ENCODE measurements around the gene NAT14. TPM values are rescaled to one million over a fixed set of nuclear protein-coding genes. Genes with fewer than 3 reads are reported as not detected.
A peak's percentile ranks its signal among the peaks of the same experiment; 100 is the strongest.

Gene NAT14
- total and polyA plus RNA-seq, 8 donors, result 5.8 to 32.4 (median 8.1) TPM

DNA sequence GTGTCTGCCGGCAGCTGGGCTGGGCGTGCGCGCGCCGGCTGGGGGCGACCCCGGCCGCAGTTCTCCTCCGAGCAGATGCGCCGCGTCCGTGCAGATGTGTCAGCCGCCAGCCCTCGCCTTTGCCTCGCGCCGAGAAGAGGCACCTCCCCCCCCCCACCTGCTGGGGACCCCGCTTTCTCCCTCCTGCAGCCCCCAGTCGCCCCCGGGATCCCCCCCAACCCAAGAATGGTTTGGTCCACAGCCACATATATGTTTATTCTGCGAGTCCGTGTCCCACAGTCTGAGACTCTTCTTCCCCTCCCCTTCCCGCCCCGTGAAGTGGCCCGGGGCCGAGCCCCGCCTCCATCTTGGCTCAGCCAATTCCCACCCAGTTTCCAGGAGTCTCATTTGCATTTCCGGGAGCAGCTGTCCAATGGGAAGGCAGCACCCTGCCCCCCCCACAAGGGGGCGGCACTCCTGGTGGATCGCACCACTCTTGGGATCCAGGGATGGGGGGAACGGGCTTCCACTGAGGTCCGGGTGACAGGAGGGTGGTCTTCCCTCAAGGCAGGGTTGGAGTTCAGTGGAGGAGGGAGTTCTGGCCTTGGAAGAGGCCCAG is 32.1 kb upstream of the NAT14 start:
- no peak overlapping the region for H3K27ac ChIP-seq
- ATAC-seq (peak; percentile 39 to 81 (median 76)), DNase-seq (peak in 4 of 6 donors; percentile 47 to 68 (median 61)), FAIRE-seq (no peak)
- H3K9me3 ChIP-seq, result no peaks in the 10 kb centered on the region
- no peaks in the 10 kb centered on the region for H3K36me3 ChIP-seq
- TF ChIP-seq, protein P1, sequence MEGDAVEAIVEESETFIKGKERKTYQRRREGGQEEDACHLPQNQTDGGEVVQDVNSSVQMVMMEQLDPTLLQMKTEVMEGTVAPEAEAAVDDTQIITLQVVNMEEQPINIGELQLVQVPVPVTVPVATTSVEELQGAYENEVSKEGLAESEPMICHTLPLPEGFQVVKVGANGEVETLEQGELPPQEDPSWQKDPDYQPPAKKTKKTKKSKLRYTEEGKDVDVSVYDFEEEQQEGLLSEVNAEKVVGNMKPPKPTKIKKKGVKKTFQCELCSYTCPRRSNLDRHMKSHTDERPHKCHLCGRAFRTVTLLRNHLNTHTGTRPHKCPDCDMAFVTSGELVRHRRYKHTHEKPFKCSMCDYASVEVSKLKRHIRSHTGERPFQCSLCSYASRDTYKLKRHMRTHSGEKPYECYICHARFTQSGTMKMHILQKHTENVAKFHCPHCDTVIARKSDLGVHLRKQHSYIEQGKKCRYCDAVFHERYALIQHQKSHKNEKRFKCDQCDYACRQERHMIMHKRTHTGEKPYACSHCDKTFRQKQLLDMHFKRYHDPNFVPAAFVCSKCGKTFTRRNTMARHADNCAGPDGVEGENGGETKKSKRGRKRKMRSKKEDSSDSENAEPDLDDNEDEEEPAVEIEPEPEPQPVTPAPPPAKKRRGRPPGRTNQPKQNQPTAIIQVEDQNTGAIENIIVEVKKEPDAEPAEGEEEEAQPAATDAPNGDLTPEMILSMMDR (IDR thresholded peaks at IDR 0.05), result no peak
- WGBS, 2 donors, result 37 to 38% methylated on average over 30 to 34 of the region's 34 CpGs
- H3K27me3 ChIP-seq, result peaks cover 0 to 3% (median 0%) of the 10 kb centered on the region in 4 donors
- no peak overlapping the region for H3K4me3 ChIP-seq
- peaks cover 0 to 4% (median 0%) of the 10 kb centered on the region in 3 donors for H3K4me1 ChIP-seq
- intact Hi-C loops (cut with DNase I), result no loop called here

DNA sequence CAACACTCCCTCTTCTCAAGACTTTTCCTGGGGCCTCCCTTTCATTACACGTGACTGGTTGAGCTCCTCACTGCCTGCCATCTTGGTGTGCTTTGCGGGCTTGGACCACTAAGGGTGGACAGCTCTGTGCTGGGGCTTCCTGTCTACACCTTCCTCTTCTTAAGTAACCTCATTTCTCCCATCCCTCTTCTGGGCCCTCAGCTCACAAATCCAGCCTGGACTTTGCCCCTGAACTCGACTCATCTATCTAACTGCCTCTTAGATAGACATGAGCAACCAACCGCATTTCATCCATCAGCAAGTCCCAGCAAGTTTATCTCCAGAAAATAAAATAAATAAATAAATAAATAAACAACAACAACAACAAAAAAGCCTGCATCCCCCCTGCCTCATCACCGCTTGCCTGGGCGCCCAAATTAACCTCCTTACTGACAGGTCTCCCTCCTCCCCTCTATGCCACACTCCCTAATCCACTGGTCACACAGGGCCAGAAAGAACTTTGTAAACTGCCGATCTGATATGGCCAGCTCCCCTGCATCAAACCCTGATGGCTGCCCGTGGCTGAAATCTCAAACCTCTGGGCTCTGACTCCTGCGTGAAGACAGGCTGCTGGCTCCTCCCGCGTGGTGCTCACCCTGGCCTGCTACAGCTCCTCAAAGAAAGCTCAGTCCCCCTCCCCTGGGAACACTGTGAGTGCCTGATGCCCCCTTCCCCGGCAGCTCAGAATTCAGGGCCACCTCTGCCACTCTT is 31.3 kb upstream of the NAT14 start:
- intact Hi-C loops (cut with DNase I), result no loop called here
- TF ChIP-seq, protein P1 (IDR thresholded peaks at IDR 0.05), result no peak
- H3K4me1 ChIP-seq, result peaks cover 0 to 4% (median 0%) of the 10 kb centered on the region in 3 donors
- peaks cover 0 to 3% (median 0%) of the 10 kb centered on the region in 4 donors for H3K27me3 ChIP-seq
- DNase-seq (peak in 1 of 6 donors; percentile 43), ATAC-seq (no peak), FAIRE-seq (no peak)
- 89 to 91% methylated on average over 12 of the region's 12 CpGs for WGBS, 2 donors
- no peak overlapping the region for H3K4me3 ChIP-seq
- H3K36me3 ChIP-seq, result no peaks in the 10 kb centered on the region
- no peak overlapping the region for H3K27ac ChIP-seq
- H3K9me3 ChIP-seq, result no peaks in the 10 kb centered on the region

DNA sequence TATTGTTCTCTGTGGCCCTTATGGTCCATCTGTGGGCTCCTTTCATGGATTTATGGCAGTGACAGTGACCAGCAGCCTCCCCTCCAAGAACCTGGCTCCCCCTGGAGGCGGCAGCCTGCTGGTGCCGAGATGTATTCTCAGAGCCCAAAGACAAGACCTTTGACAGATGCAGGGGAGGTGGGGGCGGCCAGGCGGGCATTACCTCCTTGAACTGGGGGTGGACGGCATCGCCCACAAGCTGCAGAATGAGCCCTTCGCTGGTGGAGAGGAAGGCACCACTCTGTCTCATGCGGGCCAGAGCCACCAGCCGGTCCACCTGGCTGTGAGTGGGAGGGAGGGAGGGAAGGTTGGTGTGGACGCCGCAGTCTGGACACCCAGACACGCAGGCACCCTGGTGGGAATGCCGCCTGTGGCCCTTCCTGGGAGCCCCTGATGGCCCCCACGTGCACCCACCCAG is 30.2 kb upstream of the NAT14 start:
- no peak for FAIRE-seq
- WGBS, 2 donors, result 77 to 87% methylated on average over 11 to 14 of the region's 14 CpGs
- Histone ChIP-seq H3K9me3 (no peaks in the 10 kb centered on the region), H3K4me3 (no peak overlapping the region), H3K27me3 (peaks cover 0 to 3% (median 0%) of the 10 kb centered on the region in 4 donors), H3K36me3 (no peaks in the 10 kb centered on the region), H3K4me1 (peaks cover 0 to 4% (median 0%) of the 10 kb centered on the region in 3 donors), H3K27ac (no peak overlapping the region)
- ATAC-seq, result peak in 2 of 4 donors; percentile 29 to 35
- intact Hi-C loops (cut with DNase I), result no loop called here
- DNase-seq, result peak in 1 of 6 donors; percentile 69
- TF ChIP-seq, protein P1 (IDR thresholded peaks at IDR 0.05), result no peak

DNA sequence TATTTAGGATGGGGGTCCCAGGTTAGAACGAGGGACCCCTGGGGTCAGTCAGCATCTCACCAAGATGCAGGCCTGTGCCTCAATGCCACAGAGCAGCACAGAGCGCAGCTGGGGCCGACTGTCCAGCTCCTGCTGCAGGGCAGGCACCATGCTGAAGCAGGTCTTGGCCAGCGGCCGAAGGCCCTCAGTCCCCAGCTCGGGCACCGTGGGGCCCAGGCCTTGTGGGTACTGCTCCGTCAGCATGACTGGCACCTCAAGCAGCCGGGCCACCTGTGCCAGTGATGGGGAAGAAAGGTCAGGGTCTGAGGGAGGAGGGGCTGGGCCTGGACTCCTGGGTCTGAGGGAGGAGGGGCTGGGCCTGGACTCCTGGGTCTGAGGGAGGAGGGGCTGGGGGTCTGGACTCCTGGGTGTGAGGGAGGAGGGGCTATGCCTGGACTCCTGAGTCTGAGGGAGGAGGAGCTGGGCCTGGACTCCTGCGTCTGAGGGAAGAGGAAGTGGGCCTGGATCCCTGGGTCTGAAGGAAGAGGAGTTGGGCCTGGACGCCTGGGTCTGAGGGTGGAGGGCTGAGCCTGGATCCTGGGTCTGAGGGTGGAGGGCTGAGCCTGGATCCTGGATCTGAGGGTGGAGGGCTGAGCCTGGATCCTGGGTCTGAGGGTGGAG is 29.3 kb upstream of the NAT14 start:
- H3K36me3 ChIP-seq, result no peaks in the 10 kb centered on the region
- intact Hi-C loops (cut with DNase I), result no loop called here
- H3K4me1 ChIP-seq, result peaks cover 0 to 8% (median 0%) of the 10 kb centered on the region in 3 donors
- 84 to 85% methylated on average over 11 of the region's 11 CpGs for WGBS, 2 donors
- H3K9me3 ChIP-seq, result no peaks in the 10 kb centered on the region
- no peak for FAIRE-seq
- peaks cover 0 to 3% (median 0%) of the 10 kb centered on the region in 4 donors for H3K27me3 ChIP-seq
- TF ChIP-seq, protein P1 (IDR thresholded peaks at IDR 0.05), result no peak
- no peak for ATAC-seq
- no peak overlapping the region for H3K4me3 ChIP-seq
- peak in 1 of 6 donors; percentile 80 for DNase-seq
- H3K27ac ChIP-seq, result no peak overlapping the region
